Left lung (tissue), 10 donors: ENCODE results near the gene ITGA3. TPM values are rescaled to one million over a fixed set of nuclear protein-coding genes. Genes with fewer than 3 reads are reported as not detected.

Experiments used
- ATAC-seq: fragments of 200-7000 bp; cut with Tn5 transposase; one replicate; pipeline ENCODE4 v1.9.1; 2020; ENCODE audit warnings: moderate library complexity
- DNase-seq, 4 donors: peaks; one replicate each; pipeline ENCODE4 v3.0.0-alpha.2; 2013 to 2020
- H3K27ac ChIP-seq, 2 donors: fragments of 200-600 bp; sonication (generic) in 1 of 2; one replicate each; pipeline versions ENCODE4 v1.5.0 to v1.8.0; 2020 to 2021
- H3K27me3 ChIP-seq, 2 donors: fragments of 200-600 bp; sonication (generic) in 1 of 2; one replicate each; pipeline versions ENCODE4 v1.5.0 to v1.8.0; 2020 to 2021
- H3K36me3 ChIP-seq, 2 donors: fragments of 200-600 bp; sonication (generic) in 1 of 2; one replicate each; pipeline versions ENCODE4 v1.5.0 to v1.8.0; 2020 to 2021
- H3K4me1 ChIP-seq, 2 donors: fragments of 200-600 bp; one replicate each; pipeline ENCODE4 v1.8.0; 2021
- H3K4me3 ChIP-seq, 2 donors: fragments of 200-600 bp; sonication (generic) in 1 of 2; one replicate each; pipeline versions ENCODE4 v1.5.0 to v1.8.0; 2020 to 2021; ENCODE audit warnings: mild to moderate bottlenecking in 1 of 2
- H3K9me3 ChIP-seq, 2 donors: fragments of 200-600 bp; sonication (generic) in 1 of 2; one replicate each; pipeline versions ENCODE4 v1.5.0 to v1.8.0; 2020 to 2021
- CTCF ChIP-seq, 2 donors: fragments of 200-600 bp; sonication (generic) in 1 of 2; IDR thresholded peaks; one replicate each; pipeline versions ENCODE4 v1.5.0 to v1.8.0; 2021; ENCODE audit warnings: antibody characterized with exemption in 2 of 2
- intact Hi-C, 2 donors: fragments of 100-400 bp; cut with DNase I; formaldehyde crosslinking; loops; one replicate each; pipeline versions ENCODE4 v1.11.2 to v1.14.2; 2022
- polyA plus RNA-seq, 6 donors: library from polyadenylated mRNA; unstranded; fragments of 120-200 nt; gene quantifications; one replicate each; pipeline ENCODE4 v1.2.1, GENCODE V29; 2013; ENCODE audit not compliant: insufficient read length in 6 of 6
- total RNA-seq, 2 donors: library from RNA; stranded (reverse); fragmentation: NEBNext Ultra II Directional; extraction: Animal tissue kit (Norgen Biotek cat#: 25700); gene quantifications; one replicate each; pipeline ENCODE4 v1.2.1, GENCODE V29; 2021
- donor health status: DM: no; HTN: yes; CAD: no.
- donor health status: DM: no; HTN: no; CAD: no.

The ITGA3 gene
- total and polyA plus RNA-seq, 8 donors: 43.0 to 311 (median 56.5) TPM

- intact Hi-C loops: no loop called here
- DNase-seq: peak in 1 of 4 donors; percentile 10
- Histone ChIP-seq H3K27me3 (no peaks in the 10 kb centered on the region), H3K4me3 (no peak overlapping the region), H3K27ac (peak overlapping the region in 1 of 2 donors; percentile 61), H3K9me3 (no peaks in the 10 kb centered on the region), H3K4me1 (peaks cover 3 to 43% of the 10 kb centered on the region in 2 donors), H3K36me3 (no peaks in the 10 kb centered on the region)
- no peak for TF ChIP-seq CTCF (IDR thresholded peaks at IDR 0.05)
- no peak for ATAC-seq
Measured at GRCh38 chr17:50044483-50044882, 11.4 kb upstream of the ITGA3 start.

GRCh38 chr17:50045154-50045553 lies 10.8 kb upstream of the ITGA3 start:
- TF ChIP-seq CTCF (IDR thresholded peaks at IDR 0.05): no peak
- peak in 1 of 4 donors; percentile 32 for DNase-seq
- no peak for ATAC-seq
- H3K27ac ChIP-seq: peak overlapping the region in 1 of 2 donors; percentile 61
- H3K36me3 ChIP-seq: no peaks in the 10 kb centered on the region
- no peaks in the 10 kb centered on the region for H3K9me3 ChIP-seq
- H3K4me1 ChIP-seq: peaks cover 3 to 45% of the 10 kb centered on the region in 2 donors
- H3K27me3 ChIP-seq: no peaks in the 10 kb centered on the region
- intact Hi-C loops: no loop called here
- H3K4me3 ChIP-seq: no peak overlapping the region

- no peak for TF ChIP-seq CTCF (IDR thresholded peaks at IDR 0.05)
- H3K9me3 ChIP-seq: no peaks in the 10 kb centered on the region
- peaks cover 6 to 55% of the 10 kb centered on the region in 2 donors for H3K4me1 ChIP-seq
- H3K36me3 ChIP-seq: no peaks in the 10 kb centered on the region
- H3K4me3 ChIP-seq: no peak overlapping the region
- intact Hi-C loops: no loop called here
- ATAC-seq (no peak), DNase-seq (no peak)
- H3K27ac ChIP-seq: peak overlapping the region in 1 of 2 donors; percentile 69
- H3K27me3 ChIP-seq: no peaks in the 10 kb centered on the region
Measured at GRCh38 chr17:50046179-50046578, 9.7 kb upstream of the ITGA3 start.

GRCh38 chr17:50046667-50047066 lies 9.2 kb upstream of the ITGA3 start:
- Histone ChIP-seq H3K9me3 (no peaks in the 10 kb centered on the region), H3K27me3 (no peaks in the 10 kb centered on the region), H3K4me1 (peaks cover 11 to 60% of the 10 kb centered on the region in 2 donors), H3K4me3 (no peak overlapping the region), H3K27ac (peak overlapping the region; percentile 19 to 69), H3K36me3 (no peaks in the 10 kb centered on the region)
- no peak for TF ChIP-seq CTCF (IDR thresholded peaks at IDR 0.05)
- ATAC-seq (no peak), DNase-seq (no peak)
- intact Hi-C loops: no loop called here

GRCh38 chr17:50047083-50047482 lies 8.8 kb upstream of the ITGA3 start:
- no peak overlapping the region for H3K4me3 ChIP-seq
- intact Hi-C loops: no loop called here
- ATAC-seq: no peak
- H3K4me1 ChIP-seq: peaks cover 15 to 63% of the 10 kb centered on the region in 2 donors
- DNase-seq: peak in 1 of 4 donors; percentile 13
- H3K9me3 ChIP-seq: no peaks in the 10 kb centered on the region
- no peaks in the 10 kb centered on the region for H3K36me3 ChIP-seq
- H3K27me3 ChIP-seq: no peaks in the 10 kb centered on the region
- H3K27ac ChIP-seq: peak overlapping the region; percentile 19 to 69
- TF ChIP-seq CTCF (IDR thresholded peaks at IDR 0.05): no peak
